Measurements from ENCODE around the gene FOXL3. TPM values are rescaled to one million over a fixed set of nuclear protein-coding genes. Genes with fewer than 3 reads are reported as not detected.
A peak's percentile ranks its signal among the peaks of the same experiment; 100 is the strongest.
"Not testable (repeated sequence)": the region's sequence is repeated elsewhere in the genome, so short reads cannot be mapped to it uniquely, and the experiment has no call there.

The FOXL3 gene
- total RNA-seq, 2 experiments from 2014 or later, result not detected

- peaks cover 8% of the 10 kb centered on the region for H3K9me3 Mint-ChIP-seq
- DNase-seq, result no peak
- no peak overlapping the region for H3K27ac Mint-ChIP-seq
- no peaks in the 10 kb centered on the region for H3K27me3 Mint-ChIP-seq
- H3K4me3 Mint-ChIP-seq, result no peak overlapping the region
- peaks cover 5% of the 10 kb centered on the region for H3K36me3 Mint-ChIP-seq
- H3K4me1 Mint-ChIP-seq, result peaks cover 2% of the 10 kb centered on the region
Measured at GRCh38 chr7:260441-261281, 29.3 kb upstream of the FOXL3 start.

- peaks cover 8% of the 10 kb centered on the region for H3K9me3 Mint-ChIP-seq
- H3K27ac Mint-ChIP-seq, result no peak overlapping the region
- DNase-seq, result no peak
- no peak overlapping the region for H3K4me3 Mint-ChIP-seq
- peaks cover 5% of the 10 kb centered on the region for H3K36me3 Mint-ChIP-seq
- peaks cover 2% of the 10 kb centered on the region for H3K4me1 Mint-ChIP-seq
- no peaks in the 10 kb centered on the region for H3K27me3 Mint-ChIP-seq
Measured at GRCh38 chr7:261341-262250, 28.4 kb upstream of the FOXL3 start.

- Mint-ChIP-seq H3K4me3 (no peak overlapping the region), H3K36me3 (peaks cover 5% of the 10 kb centered on the region), H3K4me1 (peaks cover 2% of the 10 kb centered on the region), H3K27ac (no peak overlapping the region), H3K9me3 (peaks cover 8% of the 10 kb centered on the region), H3K27me3 (no peaks in the 10 kb centered on the region)
- no peak for DNase-seq
Measured at GRCh38 chr7:262251-262572, 27.8 kb upstream of the FOXL3 start.

- H3K4me1 Mint-ChIP-seq, H3K36me3 Mint-ChIP-seq, H3K4me3 Mint-ChIP-seq, H3K27me3 Mint-ChIP-seq, H3K27ac Mint-ChIP-seq, H3K9me3 Mint-ChIP-seq: not testable (repeated sequence)
- DNase-seq, result peak; percentile 88
Measured at GRCh38 chr7:262631-263311, 27.2 kb upstream of the FOXL3 start.

GRCh38 chr7:263483-264351 is 26.3 kb upstream of the FOXL3 start:
- H3K4me1 Mint-ChIP-seq, result not testable (repeated sequence)

GRCh38 chr7:264541-265191 is 25.3 kb upstream of the FOXL3 start:
- H3K27ac Mint-ChIP-seq, result peak overlapping the region; percentile 65
- no peak overlapping the region for H3K4me3 Mint-ChIP-seq
- peaks cover 2% of the 10 kb centered on the region for H3K4me1 Mint-ChIP-seq
- no peak for DNase-seq
- peaks cover 5% of the 10 kb centered on the region for H3K36me3 Mint-ChIP-seq
- peaks cover 8% of the 10 kb centered on the region for H3K9me3 Mint-ChIP-seq
- no peaks in the 10 kb centered on the region for H3K27me3 Mint-ChIP-seq

More at GRCh38 chr7:263483-264351, 26.3 kb upstream of the FOXL3 start:
- DNase-seq, result peak; percentile 59
- H3K4me3 Mint-ChIP-seq, H3K36me3 Mint-ChIP-seq, H3K9me3 Mint-ChIP-seq, H3K27ac Mint-ChIP-seq, H3K27me3 Mint-ChIP-seq: not testable (repeated sequence)

- peaks cover 2% of the 10 kb centered on the region for H3K4me1 Mint-ChIP-seq
- H3K27me3 Mint-ChIP-seq, result no peaks in the 10 kb centered on the region
- H3K9me3 Mint-ChIP-seq, result peaks cover 8% of the 10 kb centered on the region
- H3K4me3 Mint-ChIP-seq, result no peak overlapping the region
- H3K36me3 Mint-ChIP-seq, result peaks cover 5% of the 10 kb centered on the region
- no peak for DNase-seq
- H3K27ac Mint-ChIP-seq, result no peak overlapping the region
Measured at GRCh38 chr7:265192-265997, 24.6 kb upstream of the FOXL3 start.

- Mint-ChIP-seq H3K27ac (no peak overlapping the region), H3K36me3 (peaks cover 5% of the 10 kb centered on the region), H3K27me3 (no peaks in the 10 kb centered on the region), H3K4me3 (no peak overlapping the region), H3K4me1 (peaks cover 2% of the 10 kb centered on the region), H3K9me3 (peaks cover 8% of the 10 kb centered on the region)
- DNase-seq, result no peak
Measured at GRCh38 chr7:265998-266850, 23.7 kb upstream of the FOXL3 start.

- no peaks in the 10 kb centered on the region for H3K27me3 Mint-ChIP-seq
- DNase-seq, result no peak
- peaks cover 2% of the 10 kb centered on the region for H3K4me1 Mint-ChIP-seq
- H3K27ac Mint-ChIP-seq, result no peak overlapping the region
- H3K4me3 Mint-ChIP-seq, result no peak overlapping the region
- peaks cover 5% of the 10 kb centered on the region for H3K36me3 Mint-ChIP-seq
- H3K9me3 Mint-ChIP-seq, result peaks cover 6% of the 10 kb centered on the region
Measured at GRCh38 chr7:266851-267840, 22.8 kb upstream of the FOXL3 start.

- H3K4me1 Mint-ChIP-seq, result no peaks in the 10 kb centered on the region
- H3K27me3 Mint-ChIP-seq, result no peaks in the 10 kb centered on the region
- peaks cover 10% of the 10 kb centered on the region for H3K9me3 Mint-ChIP-seq
- no peak overlapping the region for H3K27ac Mint-ChIP-seq
- no peaks in the 10 kb centered on the region for H3K36me3 Mint-ChIP-seq
- DNase-seq, result no peak
- H3K4me3 Mint-ChIP-seq, result no peak overlapping the region
Measured at GRCh38 chr7:268991-269390, 21.0 kb upstream of the FOXL3 start.

- H3K27me3 Mint-ChIP-seq, result no peaks in the 10 kb centered on the region
- no peak overlapping the region for H3K27ac Mint-ChIP-seq
- H3K4me3 Mint-ChIP-seq, result no peak overlapping the region
- H3K36me3 Mint-ChIP-seq, result no peaks in the 10 kb centered on the region
- H3K4me1 Mint-ChIP-seq, result no peaks in the 10 kb centered on the region
- no peak for DNase-seq
- H3K9me3 Mint-ChIP-seq, result peaks cover 12% of the 10 kb centered on the region
Measured at GRCh38 chr7:269721-270120, 20.2 kb upstream of the FOXL3 start.

Measured in activated naive CD8-positive, alpha-beta T cell treated with anti-CD3 and anti-CD28 coated beads for 36 hours (primary cell).